Fibroblast of mammary gland (primary cell): ENCODE measurements around the gene OSBPL1A.

Experiments
- DNase-seq: peaks from one replicate; pipeline ENCODE4 v3.0.0-alpha.2; 2010; ENCODE audit warnings: low read depth
- H3K4me3 ChIP-seq: 2 replicates; pipeline ENCODE4 v1.5.1; 2011; ENCODE audit warnings: low read depth, mild to moderate bottlenecking, low read length, moderate library complexity; ENCODE audit not compliant: control insufficient read depth
- TF ChIP-seq, protein P1 (sequence below): conservative IDR thresholded peaks from 2 replicates; pipeline ENCODE4 v1.5.1; 2011; ENCODE audit warnings: low read depth, low read length, inconsistent platforms; ENCODE audit not compliant: control insufficient read depth, insufficient read depth

OSBPL1A gene

DNA sequence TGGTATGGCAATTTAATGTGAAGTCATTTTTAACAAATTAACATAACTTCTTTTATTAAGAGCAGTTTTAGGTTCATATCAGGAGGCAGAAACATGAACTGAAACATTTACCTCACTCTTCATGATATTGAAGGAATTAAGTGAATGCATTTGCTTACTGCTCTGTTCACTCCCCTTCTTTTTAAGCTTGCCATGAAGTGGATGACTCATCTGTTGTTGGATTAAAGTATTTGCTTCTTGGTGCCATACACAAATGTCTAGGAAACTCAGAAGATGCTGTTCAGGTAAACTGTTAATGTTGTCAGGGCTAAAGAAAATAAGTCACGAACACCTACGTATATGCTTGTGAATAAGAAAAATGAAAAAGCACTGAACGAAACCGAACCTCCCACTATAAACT lies 268.9 kb downstream of the OSBPL1A start:
- TF ChIP-seq, protein P1, sequence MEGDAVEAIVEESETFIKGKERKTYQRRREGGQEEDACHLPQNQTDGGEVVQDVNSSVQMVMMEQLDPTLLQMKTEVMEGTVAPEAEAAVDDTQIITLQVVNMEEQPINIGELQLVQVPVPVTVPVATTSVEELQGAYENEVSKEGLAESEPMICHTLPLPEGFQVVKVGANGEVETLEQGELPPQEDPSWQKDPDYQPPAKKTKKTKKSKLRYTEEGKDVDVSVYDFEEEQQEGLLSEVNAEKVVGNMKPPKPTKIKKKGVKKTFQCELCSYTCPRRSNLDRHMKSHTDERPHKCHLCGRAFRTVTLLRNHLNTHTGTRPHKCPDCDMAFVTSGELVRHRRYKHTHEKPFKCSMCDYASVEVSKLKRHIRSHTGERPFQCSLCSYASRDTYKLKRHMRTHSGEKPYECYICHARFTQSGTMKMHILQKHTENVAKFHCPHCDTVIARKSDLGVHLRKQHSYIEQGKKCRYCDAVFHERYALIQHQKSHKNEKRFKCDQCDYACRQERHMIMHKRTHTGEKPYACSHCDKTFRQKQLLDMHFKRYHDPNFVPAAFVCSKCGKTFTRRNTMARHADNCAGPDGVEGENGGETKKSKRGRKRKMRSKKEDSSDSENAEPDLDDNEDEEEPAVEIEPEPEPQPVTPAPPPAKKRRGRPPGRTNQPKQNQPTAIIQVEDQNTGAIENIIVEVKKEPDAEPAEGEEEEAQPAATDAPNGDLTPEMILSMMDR = no peak
- no peak overlapping the region for H3K4me3 ChIP-seq
- DNase-seq = no peak

- TF ChIP-seq, protein P1 = no peak
- H3K4me3 ChIP-seq = no peak overlapping the region
- no peak for DNase-seq
Measured at GRCh38 chr18:24127735-24128134, 269.9 kb downstream of the OSBPL1A start.

DNA sequence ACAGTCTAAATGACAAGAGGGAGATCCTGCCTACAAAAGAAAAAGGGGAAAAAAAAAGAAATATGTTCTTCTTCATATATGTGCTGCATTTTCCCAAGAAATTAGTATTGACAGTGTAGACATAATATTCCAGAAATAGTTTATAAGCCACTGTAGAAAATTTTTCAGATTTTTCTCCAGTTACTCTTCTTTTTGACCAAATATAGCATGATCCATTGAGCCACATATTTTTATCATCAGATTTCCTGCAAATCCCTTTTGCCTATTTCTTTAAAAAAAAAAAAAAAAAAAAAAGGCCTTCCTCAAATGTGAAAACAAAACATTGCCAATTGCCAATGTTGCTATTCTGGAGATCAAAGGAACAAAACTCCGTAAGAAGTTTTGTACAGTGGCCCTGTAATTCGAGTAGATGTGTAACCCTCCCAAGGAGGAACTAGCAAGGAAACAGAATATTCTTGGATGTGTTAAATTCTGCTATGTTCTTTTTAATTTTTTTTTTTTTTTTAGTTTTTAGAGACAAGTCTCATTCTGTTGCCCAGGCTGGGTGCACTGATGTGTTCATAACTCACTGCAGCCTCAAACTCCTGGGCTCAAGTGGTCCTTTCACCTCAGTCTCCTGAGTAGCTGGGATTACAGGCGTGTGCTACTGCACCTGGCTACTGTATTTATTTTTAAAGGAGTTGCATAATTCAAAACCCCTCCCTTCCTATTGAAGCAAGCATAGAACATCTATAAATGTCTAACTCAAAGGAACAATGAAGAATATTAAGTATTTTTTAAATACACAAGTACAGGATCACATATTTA lies 271.3 kb downstream of the OSBPL1A start:
- DNase-seq = peak; percentile 7
- TF ChIP-seq, protein P1 = no peak
- H3K4me3 ChIP-seq = no peak overlapping the region

DNA sequence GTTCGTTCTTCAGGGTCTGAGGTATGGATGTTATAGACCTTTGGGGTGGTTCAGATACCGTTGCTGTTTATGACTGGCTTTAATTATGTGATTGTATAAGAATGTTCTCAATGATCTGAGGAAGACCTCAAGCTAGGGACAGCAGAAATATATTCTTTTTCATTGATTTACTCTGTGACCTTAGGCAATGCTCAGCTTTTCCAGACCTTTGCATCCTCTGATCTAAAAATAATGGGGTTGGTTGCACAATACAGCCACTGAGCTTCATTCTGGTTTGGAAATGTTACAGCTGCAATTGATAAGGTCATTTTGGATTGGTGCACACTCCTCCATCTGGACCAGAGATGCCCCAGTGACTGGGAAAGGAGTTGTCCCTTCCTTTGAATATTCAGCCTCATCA lies 276.0 kb downstream of the OSBPL1A start:
- TF ChIP-seq, protein P1 = no peak
- H3K4me3 ChIP-seq = no peak overlapping the region
- DNase-seq = peak; percentile 5

GRCh38 chr18:24120676-24121075 lies 276.9 kb downstream of the OSBPL1A start:
- TF ChIP-seq, protein P1 = no peak
- no peak for DNase-seq
- H3K4me3 ChIP-seq = no peak overlapping the region

GRCh38 chr18:24118750-24119577 lies 278.7 kb downstream of the OSBPL1A start:
- TF ChIP-seq, protein P1 = peak; percentile 74
- peak; percentile 78 for DNase-seq
- no peak overlapping the region for H3K4me3 ChIP-seq
